NT2/D1 (cell line): Measurements from ENCODE around the gene SLC49A3.

Experiments
- YY1 ChIP-seq: IDR thresholded peaks from 2 replicates; pipeline ENCODE4 v1.6.1; 2011; ENCODE audit not compliant: insufficient read length, insufficient read depth
- ZNF274 ChIP-seq: IDR thresholded peaks from 2 replicates; pipeline ENCODE4 v1.6.1; 2011; ENCODE audit warnings: mild to moderate bottlenecking, low read depth, low read length

DNA sequence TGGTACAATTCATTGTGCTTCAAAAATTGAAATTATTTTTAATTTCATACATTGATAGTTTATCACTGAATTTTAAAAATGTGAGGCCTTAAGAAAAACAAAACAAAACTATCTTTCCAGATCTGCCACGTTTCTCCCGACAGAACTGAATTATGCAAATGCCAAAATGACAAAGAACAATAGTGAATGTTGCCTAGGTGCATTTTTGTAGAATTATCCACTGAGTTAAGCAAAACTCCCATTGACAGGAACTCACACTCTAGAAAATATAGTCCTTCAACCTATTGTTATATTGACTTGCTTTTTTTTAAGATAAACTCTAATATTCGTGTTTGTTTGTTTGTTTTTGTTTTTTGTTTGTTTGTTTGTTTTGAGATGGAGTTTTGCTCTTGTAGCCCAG is 23.1 kb upstream of the SLC49A3 start:
- TF ChIP-seq ZNF274 (no peak), YY1 (no peak)
